Measurements from ENCODE around the gene RABGEF1.
A peak's percentile ranks its signal among the peaks of the same experiment; 100 is the strongest.
"Not testable (repeated sequence)": the region's sequence is repeated elsewhere in the genome, so short reads cannot be mapped to it uniquely, and the experiment has no call there.

Gene RABGEF1

DNA sequence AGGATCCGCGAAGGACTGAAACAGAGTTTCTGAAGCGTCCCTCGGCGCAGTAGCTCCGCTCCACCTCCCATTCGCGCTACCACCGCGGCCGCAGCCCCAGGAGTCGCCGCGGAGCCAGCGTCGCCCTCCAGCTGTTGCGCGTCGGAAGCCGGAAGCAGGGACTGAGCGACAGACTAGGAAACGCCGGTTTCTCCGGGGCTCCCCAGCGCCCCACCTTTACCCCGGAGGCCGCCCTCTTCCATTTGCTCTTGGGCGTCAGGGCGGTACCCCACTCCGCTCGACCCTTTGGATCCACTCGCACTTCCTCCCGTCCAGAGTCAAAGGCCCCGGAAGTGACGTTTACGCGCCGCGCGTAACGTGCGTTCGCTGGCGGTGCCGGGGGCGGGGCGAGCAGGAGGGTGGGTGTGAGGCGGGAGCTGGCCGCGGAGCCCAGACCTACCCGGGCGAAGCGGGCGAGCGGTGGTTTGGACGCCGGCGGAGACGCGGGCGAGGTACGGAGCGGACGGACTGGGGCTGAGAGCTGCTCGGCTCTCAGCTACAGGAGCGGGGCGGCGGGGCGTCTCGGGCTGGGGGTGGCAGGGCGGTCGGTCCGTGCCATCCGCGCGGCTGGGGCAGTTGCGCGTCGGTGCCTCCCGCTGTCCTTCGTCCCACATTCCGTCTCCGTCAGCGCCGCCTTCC is at the start of gene RABGEF1:
TSS of gene RABGEF1 (plus strand) at position 432 of the 678 bp plus-strand sequence. CDS start 31,167 bp downstream, outside the sequence.
- peak; percentile 98 for DNase-seq (ENCODE audit: low spot score)

DNA sequence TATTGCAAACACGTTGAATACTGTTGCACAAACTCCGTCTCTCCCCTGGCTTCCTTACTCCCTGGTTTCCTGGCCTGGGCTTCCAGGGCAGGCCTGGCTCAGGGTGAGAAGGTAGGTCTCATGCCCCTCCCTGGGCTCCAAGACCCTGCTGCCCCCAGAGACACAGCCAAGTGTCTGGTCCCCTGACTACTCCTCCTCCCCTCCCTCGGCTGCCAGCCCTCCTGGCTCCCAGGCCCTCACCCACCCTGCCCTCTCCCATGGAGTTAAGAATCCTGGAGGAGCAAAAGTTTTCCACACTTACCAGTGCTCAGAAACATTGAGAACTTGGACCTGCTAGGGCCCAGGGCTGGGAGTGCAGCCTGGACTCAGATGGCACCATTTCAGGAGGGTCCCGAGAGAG is 47.2 kb upstream of the RABGEF1 start:
- DNase-seq (ENCODE audit: low spot score): no peak

GRCh38 chr7:66694286-66694685 is 46.2 kb upstream of the RABGEF1 start:
- DNase-seq (ENCODE audit: low spot score): no peak

- DNase-seq (ENCODE audit: low spot score): not testable (repeated sequence)
Measured at GRCh38 chr7:66695417-66695816, 45.1 kb upstream of the RABGEF1 start.

- not testable (repeated sequence) for DNase-seq (ENCODE audit: low spot score)
Measured at GRCh38 chr7:66696134-66696533, 44.4 kb upstream of the RABGEF1 start.

GRCh38 chr7:66696774-66697191 is 43.8 kb upstream of the RABGEF1 start:
- DNase-seq (ENCODE audit: low spot score): peak; percentile 31

DNA sequence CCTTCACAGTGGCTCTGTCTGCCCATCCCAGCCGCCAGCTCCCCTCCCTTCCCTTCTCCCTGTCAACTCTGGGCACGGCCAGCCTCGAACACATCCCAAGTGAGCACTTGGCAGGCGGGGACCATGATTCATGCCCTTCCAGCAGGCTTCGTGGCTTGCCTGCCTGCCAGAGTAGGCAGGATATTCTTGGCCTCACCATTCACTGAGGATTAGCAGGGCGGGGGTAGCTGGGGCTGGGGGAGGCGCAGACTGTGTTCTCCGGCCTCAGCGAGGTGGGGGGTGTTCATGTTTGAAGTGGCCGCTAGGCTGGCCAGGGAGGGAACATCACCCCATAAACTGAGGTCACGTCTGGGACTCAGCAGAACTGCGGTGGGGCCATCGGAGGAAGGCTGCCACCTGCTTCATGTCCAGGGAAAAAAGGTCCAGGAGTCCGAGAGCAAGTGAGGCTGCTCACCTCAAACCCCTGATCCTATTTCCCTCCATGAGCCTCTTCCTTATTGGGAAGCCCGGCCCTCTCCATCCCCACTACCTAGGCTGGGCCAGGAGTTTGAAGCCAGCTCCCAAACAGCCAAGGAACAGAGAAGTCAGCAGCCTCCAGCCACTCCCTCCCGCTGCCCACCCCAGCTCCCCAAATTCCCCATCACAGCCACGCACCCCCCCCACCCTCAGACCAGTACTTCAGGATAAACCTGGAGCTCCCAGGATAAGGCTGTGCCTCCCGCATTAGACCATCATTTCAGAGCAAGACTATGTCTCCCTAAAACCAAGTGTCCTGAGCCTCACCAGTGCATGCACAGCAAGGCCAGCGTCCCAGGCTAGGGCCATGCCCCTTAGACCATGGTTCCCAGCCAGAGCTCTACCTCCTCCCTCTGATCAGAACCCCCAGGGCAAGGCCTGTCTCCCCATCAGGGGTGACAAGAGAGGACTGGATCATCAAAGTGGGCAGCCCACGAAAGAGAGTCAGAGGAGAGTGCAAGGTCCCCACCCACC is 42.8 kb upstream of the RABGEF1 start:
- peak; percentile 24 for DNase-seq (ENCODE audit: low spot score)

- peak; percentile 20 for DNase-seq (ENCODE audit: low spot score)
Measured at GRCh38 chr7:66698652-66699205, 41.8 kb upstream of the RABGEF1 start.

DNA sequence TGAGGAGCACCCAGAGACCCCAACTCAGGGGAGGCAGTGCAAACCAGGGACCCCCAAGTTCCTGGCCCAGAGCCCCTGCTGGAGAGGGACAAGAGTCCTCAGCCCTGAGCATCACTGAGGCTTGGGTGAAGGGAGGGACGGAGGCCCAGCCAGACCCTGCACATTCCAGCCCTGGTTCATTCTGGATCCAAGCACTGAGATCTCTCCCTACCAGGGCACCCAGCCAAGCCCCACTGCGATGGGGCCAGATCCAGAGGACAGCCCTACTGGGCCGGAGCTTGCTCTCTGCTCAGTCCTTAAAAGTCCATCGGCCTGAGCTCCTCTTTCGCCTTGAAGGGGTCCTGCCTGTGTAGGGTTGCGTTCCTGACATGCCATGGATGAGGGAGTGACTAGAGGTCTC is 40.5 kb upstream of the RABGEF1 start:
- DNase-seq (ENCODE audit: low spot score): peak; percentile 15

GRCh38 chr7:66700633-66701131 is 39.9 kb upstream of the RABGEF1 start:
- DNase-seq (ENCODE audit: low spot score): no peak

GRCh38 chr7:66707825-66708224 is 32.7 kb upstream of the RABGEF1 start:
- no peak for DNase-seq (ENCODE audit: low spot score)

DNA sequence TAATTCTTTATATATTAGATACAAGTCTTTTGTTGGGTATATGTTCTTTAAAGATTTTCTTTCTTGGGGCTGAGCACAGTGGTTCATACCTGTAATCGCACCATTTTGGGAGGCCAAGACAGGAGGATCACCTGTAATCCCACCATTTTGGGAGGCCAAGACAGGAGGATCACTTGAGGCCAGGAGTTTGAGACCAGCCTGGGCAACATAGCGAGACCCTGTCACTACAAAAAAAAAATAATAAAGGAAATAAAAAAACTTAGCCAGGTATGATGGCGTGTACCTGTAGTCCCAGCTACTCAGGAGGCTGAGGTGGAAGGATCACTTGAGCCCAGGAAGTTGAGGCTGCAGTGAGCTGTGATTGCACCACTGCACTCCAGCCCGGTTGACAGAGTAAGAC is 29.8 kb upstream of the RABGEF1 start:
- DNase-seq (ENCODE audit: low spot score): not testable (repeated sequence)

- no peak for DNase-seq (ENCODE audit: low spot score)
Measured at GRCh38 chr7:66713687-66714086, 26.8 kb upstream of the RABGEF1 start.

GRCh38 chr7:66716634-66717033 is 23.9 kb upstream of the RABGEF1 start:
- DNase-seq (ENCODE audit: low spot score): not testable (repeated sequence)

- DNase-seq (ENCODE audit: low spot score): no peak
Measured at GRCh38 chr7:66720561-66720960, 20.0 kb upstream of the RABGEF1 start.

- DNase-seq (ENCODE audit: low spot score): no peak
Measured at GRCh38 chr7:66725843-66726242, 14.7 kb upstream of the RABGEF1 start.

- DNase-seq (ENCODE audit: low spot score): no peak
Measured at GRCh38 chr7:66727058-66727457, 13.5 kb upstream of the RABGEF1 start.

DNA sequence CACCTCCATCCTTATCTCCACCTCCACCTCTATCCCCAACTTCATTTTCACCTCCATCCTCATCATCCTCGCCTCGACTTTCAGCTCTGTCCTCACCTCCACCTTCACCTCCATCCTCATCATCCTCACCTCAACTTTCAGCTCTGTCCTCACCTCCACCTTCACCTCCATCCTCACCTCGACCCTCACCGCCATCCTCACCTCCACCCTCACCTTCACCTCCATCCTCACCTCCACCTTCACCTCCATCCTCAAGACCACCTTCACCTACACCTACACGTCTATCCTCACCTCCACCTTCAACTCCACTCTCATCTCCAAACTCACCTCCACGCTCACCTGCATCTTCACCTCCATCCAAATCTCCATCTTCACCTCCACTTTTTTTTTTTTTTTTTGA is 12.0 kb upstream of the RABGEF1 start:
- DNase-seq (ENCODE audit: low spot score): no peak

DNA sequence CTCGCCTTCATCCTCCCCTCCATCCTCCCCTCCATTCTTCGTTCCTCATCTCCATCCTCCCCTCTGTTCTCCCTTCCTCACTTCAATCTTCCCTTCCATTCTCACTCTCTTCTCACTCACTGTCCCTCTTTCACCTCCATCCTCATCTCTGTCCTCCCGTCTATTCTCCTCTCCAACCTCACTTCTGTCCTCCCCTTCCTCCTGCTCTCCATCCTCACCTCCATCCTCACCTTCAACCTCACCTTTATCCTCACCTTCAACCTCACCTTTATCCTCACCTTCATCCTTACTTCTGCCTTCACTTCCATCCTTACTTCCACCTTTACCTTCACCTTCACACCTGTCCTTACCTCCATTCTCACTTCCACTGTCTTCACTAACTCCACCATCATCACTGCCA is 11.3 kb upstream of the RABGEF1 start:
- no peak for DNase-seq (ENCODE audit: low spot score)

DNA sequence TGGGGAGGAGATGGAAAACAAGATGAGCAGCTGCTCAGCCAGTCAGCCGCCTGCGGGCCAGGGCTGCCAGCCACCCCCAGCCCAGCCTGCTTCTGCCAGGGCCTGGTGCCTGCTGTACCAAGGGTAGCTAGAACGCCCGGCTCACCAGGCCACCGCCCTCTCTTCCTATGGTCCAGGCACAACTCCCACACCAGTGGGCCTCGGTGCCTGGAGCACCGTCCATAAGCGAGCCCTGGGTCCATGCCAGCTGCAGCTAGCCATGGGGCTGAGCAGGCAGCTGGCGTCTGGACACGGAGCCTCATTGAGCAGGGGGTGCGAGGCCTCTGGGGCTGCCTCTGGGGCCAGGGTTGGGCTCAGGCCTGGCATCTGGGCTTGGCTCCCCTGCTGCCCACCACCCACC is 8.5 kb upstream of the RABGEF1 start:
- peak; percentile 34 for DNase-seq (ENCODE audit: low spot score)

GRCh38 chr7:66732439-66732838 is 8.1 kb upstream of the RABGEF1 start:
- no peak for DNase-seq (ENCODE audit: low spot score)

- DNase-seq (ENCODE audit: low spot score): no peak
Measured at GRCh38 chr7:66734006-66734405, 6.5 kb upstream of the RABGEF1 start.

DNA sequence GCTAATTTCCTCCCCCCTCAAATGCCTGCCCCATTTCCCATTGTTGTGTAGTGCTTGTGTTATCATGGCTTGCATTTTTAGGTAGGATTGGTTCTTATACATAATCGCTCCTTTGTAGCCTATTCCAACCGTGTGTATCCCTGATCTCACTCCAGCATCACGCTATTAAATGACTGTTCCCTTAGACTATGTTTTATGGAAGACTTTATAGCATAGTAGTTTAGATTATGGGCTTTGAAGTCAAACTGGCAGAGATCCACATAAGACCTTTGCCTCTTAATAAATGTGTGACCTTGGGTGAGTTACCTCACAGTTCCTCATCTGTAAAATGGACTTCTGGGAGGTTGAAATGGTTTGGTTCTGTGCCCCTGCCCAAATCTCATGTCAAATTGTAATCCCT is 5.4 kb upstream of the RABGEF1 start:
- DNase-seq (ENCODE audit: low spot score): no peak

All from D341Med (cell line).